Myocyte (in vitro differentiated cells): Measurements from ENCODE around the gene ANKMY1. TPM values are rescaled to one million over a fixed set of nuclear protein-coding genes. Genes with fewer than 3 reads are reported as not detected.

Experiments
- DNase-seq: peaks from one replicate; pipeline ENCODE4 v3.0.0-alpha.2; 2012; ENCODE audit warnings: low read depth
- total RNA-seq: library from RNA; depleted of rRNA; stranded (reverse); fragments of >200 nt; gene quantifications from 2 replicates; pipeline ENCODE4 v1.2.3, GENCODE V29; 2014

Gene ANKMY1
- total RNA-seq, 1 donor from 2014 or later, result 5.3 TPM

GRCh38 chr2:240462707-240463273 is 95.0 kb downstream of the ANKMY1 start:
- DNase-seq, result no peak

DNA sequence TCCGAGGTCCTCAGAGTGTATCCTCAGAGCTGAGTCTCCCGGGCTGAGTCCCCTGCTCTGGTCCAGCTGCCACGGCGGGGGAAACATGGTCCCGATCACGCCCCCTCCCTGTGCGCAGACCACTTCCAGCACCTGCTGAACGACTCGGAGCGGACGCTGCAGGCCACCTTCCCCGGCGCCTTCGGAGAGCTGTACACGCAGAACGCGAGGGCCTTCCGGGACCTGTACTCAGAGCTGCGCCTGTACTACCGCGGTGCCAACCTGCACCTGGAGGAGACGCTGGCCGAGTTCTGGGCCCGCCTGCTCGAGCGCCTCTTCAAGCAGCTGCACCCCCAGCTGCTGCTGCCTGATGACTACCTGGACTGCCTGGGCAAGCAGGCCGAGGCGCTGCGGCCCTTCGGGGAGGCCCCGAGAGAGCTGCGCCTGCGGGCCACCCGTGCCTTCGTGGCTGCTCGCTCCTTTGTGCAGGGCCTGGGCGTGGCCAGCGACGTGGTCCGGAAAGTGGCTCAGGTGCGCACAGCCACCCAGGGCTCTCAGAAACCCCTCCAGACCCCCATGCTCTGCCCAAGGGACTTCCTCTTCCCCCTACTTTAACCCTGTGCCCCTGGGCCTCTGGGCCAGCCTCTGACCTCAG is 95.6 kb downstream of the ANKMY1 start:
- no peak for DNase-seq

GRCh38 chr2:240461471-240462072 is 96.2 kb downstream of the ANKMY1 start:
- DNase-seq, result no peak

GRCh38 chr2:240460781-240461431 is 96.9 kb downstream of the ANKMY1 start:
- peak; percentile 57 for DNase-seq

DNA sequence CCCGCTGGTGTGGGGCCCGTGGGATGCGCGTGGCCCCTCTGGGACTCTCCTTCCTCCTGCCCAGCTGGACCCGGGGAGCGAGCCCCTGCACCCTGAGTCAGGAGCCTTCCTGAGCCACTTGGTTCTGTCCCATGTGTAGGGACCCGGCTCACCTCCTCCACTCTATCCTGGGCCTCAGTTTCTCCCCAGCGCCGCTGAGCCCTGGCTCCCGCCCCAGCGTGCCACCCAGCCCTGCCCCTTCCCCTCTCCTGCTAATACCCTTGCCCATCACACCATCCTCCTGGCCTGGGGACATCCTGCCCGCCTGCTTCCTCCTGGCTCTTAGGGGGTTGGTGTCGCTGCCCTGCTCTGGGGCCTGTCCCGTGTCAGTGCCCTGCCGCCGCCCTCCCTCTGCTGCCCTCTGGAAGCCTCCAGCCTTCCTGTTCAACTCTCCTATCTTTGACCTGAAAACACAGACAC is 97.5 kb downstream of the ANKMY1 start:
- DNase-seq, result no peak

DNA sequence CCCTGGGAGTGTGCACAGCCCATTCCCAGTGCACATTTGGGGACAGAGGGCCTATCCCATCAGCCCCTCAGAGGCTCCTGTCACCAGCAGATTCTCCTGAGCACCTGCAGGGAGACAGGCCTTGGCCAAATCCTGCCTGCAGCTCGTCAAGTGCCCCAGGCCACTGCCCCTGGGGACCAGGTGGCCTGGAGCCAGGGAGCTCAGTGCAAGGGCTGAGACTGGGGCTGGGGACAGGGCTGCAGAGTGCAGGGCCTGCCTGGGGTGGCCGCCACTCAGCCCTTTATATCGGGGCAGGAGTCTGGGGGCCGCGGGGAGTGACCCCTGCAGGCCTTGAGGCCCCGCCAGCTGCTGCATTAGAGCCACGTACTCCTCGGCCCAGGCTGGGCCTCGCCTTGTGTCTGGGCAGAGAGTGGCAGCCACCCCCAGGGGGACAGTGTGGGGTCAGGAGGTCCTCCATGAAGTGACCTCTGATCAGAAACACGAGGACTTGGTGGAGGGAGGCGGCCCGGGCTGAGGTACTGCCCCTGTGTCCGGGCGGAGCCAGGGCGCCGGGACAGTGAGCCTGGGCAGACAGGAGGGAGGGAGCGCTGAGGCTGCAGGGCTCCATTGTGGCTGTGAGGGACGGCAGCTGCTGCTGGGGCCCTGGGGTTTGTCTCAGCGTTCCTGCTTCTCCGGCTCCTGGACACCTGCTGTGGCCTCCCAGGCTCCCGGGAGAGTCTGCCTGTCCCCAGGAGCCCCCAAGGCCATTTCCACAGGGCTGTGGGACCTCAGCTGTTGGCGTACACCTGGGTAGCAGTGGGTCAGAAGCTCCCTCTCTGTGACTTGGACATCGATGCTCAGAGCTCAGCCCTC is 98.2 kb downstream of the ANKMY1 start:
- DNase-seq, result peak; percentile 95

- DNase-seq, result no peak
Observed at GRCh38 chr2:240458900-240459391, 98.8 kb downstream of the ANKMY1 start.

- DNase-seq, result no peak
Observed at GRCh38 chr2:240458044-240458899, 99.5 kb downstream of the ANKMY1 start.

DNA sequence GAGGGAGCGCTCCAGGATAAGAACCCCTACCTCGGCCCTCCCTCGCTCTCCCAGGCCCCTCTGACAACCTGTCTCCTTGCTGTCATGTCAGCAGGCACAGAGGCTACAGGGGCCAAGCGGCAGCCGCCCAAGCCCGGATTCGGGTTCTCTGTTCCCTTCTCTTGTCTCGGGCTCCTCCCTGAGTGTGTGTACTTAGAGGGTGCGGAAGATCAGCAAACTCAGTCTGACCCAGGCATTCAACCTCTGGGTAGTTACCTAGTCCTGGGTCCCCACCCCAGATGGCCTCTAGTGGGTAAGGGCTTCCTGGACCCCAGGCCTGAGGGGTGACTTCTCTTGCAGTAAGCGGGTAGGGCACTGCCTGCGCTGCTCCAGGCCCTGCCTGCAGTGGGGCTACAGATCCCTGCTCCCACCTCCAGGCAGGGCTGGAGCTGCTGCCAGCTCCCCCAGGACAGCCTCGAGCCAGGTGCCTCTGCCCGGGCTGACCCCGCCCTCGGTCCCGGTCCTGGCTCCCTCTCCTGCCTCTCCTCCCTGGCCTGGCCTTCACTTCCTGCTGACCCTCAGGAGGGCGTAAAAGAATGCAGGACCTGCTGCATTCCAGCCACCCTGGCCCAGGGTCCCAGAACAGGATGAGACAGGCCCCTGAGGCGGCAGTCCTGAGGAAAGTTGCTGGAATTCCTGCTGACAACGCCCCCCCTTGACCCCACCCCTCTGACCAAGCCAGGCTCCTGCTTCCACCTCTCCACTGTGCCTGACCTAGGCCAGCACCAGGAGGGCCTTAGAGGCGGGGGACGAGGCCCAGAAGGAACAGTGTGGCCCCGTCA is 100.4 kb downstream of the ANKMY1 start:
- no peak for DNase-seq

GRCh38 chr2:240456447-240457222 is 101.2 kb downstream of the ANKMY1 start:
- peak; percentile 59 for DNase-seq

- no peak for DNase-seq
Observed at GRCh38 chr2:240455647-240456446, 101.9 kb downstream of the ANKMY1 start.

- DNase-seq, result no peak
Observed at GRCh38 chr2:240455272-240455646, 102.5 kb downstream of the ANKMY1 start.

DNA sequence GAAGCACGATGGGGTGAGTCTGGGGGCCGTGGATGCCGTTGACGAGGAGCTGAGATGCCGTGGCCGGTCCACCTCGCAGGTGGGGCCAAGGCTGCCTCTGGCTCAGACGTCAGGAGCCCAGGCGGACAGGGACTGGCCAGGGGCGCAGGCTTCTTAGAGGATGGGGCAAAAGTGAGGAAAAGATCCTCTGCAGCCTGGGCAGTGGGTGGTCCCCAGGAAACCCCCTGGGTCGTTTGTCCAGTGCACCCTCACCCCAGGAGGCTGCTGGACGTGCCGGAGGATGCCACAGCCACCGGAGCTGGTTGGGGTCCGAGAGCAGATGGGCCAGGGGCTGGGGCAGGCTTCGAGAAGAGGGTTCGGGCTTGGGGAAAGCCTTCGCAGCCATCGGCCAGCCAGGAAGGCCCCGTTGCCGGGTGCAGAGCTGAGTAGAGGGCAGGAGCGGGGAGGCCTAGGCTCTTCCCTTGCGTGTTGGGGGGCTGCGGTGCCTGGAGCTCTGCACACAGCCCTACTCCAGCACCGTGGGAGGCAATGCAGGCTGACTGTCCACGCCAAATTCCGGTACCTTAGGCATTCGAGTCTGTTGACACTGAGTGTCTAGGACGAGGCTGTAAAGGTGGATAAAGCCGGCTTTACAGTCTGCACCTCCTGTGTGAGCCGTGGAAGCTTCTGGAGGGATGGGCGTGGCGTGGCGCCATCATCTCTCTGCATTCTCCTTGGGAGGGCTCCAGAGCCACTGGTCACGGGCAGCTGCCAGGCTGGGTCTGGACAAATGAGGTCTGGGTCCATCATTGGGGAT is 103.5 kb downstream of the ANKMY1 start:
- DNase-seq, result no peak

GRCh38 chr2:240453461-240454105 is 104.2 kb downstream of the ANKMY1 start:
- no peak for DNase-seq

DNA sequence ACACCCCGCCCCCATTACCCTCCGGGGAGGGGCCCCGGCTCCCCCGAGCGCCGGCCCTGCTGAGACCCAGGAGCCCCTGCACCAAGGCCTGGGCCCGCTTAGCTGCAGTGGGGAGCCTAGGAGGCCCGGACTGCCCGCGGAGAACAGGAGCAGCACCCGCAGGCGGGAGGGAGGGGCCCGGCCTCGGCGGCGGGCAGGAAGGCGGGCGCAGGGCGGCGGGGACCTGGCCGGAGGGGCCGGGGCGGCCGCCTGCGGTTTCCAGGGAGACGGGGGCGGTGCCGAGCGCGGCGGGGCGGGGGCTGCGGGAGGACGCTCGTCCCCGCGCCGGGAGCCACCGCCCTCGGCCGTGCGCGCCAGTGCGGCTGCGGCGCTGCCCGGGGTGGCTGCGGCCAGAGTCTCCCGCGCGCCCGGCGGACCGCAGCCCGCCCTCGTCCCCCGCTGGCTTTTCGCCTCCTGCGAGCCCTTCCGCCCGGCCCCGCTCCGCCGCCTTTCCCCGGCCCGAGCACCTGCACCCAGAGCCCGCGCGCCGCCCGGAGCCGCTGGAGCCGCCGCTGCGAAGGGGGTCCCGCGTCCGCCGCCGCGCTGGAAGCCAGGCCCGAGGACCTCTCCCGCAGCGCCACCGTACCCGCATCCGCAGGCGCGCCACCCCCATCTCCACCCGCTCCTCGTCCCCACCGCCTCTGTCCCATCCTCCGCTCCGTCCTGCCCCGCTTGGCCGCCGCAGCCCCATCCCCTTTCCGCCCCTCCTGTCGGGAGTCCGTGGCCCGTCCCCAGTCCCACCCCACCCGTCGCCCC is 105.1 kb downstream of the ANKMY1 start:
- peak; percentile 63 for DNase-seq
